ENCODE data around the gene NMT1.

GRCh38 chr17:45052052-45052772 is 8.9 kb upstream of the NMT1 start:
- TF ChIP-seq CTCF (IDR thresholded peaks at IDR 0.05 in 4 of 5, conservative IDR thresholded peaks at IDR 0.05 in 1 of 5) (no peak), POLR2A (IDR thresholded peaks at IDR 0.05) (peak; percentile 64 to 75)

Data from gastrocnemius medialis (tissue), 4 donors.